NT2/D1 (cell line): ENCODE measurements around the gene ARHGAP24.

Experiments used
- YY1 ChIP-seq: IDR thresholded peaks from 2 replicates; pipeline ENCODE4 v1.6.1; 2011; ENCODE audit not compliant: insufficient read length, insufficient read depth
- ZNF274 ChIP-seq: IDR thresholded peaks from 2 replicates; pipeline ENCODE4 v1.6.1; 2011; ENCODE audit warnings: mild to moderate bottlenecking, low read depth, low read length

- TF ChIP-seq ZNF274 (no peak), YY1 (no peak)
These were observed 398.6 kb downstream of the ARHGAP24 start for GRCh38 chr4:85873566-85873965.
